Chondrocyte (in vitro differentiated cells): Measurements from ENCODE around the gene URB2. TPM values are rescaled to one million over a fixed set of nuclear protein-coding genes. Genes with fewer than 3 reads are reported as not detected.

ENCODE experiments used
- DNase-seq: peaks from one replicate; pipeline ENCODE4 v3.0.0; 2021; ENCODE audit warnings: mixed read lengths, low spot score
- H3K27ac Mint-ChIP-seq: one replicate; pipeline ENCODE4 v1.8.0; 2021; ENCODE audit warnings: mild to moderate bottlenecking, moderate library complexity, mixed read lengths; ENCODE audit not compliant: unreplicated experiment
- H3K27me3 Mint-ChIP-seq: 2 replicates; pipeline ENCODE4 v1.8.0; 2021; ENCODE audit warnings: low read depth, mixed read lengths
- H3K36me3 Mint-ChIP-seq: 2 replicates; pipeline ENCODE4 v1.8.0; 2021; ENCODE audit warnings: low read depth, mixed read lengths
- H3K4me1 Mint-ChIP-seq: 2 replicates; pipeline ENCODE4 v1.8.0; 2021; ENCODE audit warnings: low read depth, mild to moderate bottlenecking, mixed read lengths
- H3K4me3 Mint-ChIP-seq: one replicate; pipeline ENCODE4 v1.8.0; 2021; ENCODE audit warnings: mild to moderate bottlenecking, moderate library complexity, mixed read lengths; ENCODE audit not compliant: unreplicated experiment
- H3K9me3 Mint-ChIP-seq: 2 replicates; pipeline ENCODE4 v1.8.0; 2021; ENCODE audit warnings: low read depth, mixed read lengths
- total RNA-seq: library from RNA; stranded (reverse); gene quantifications from 3 replicates; pipeline ENCODE4 v1.2.1, GENCODE V29; 2021
- TF ChIP-seq, protein P1 (sequence below): fragments of 200-600 bp; sonication (generic); IDR thresholded peaks from 2 replicates; pipeline ENCODE4 v1.5.0; 2021; ENCODE audit warnings: antibody characterized with exemption, mild to moderate bottlenecking, moderate library complexity

URB2 gene
- total RNA-seq, 1 donor from 2014 or later, result 8.4 TPM

DNA sequence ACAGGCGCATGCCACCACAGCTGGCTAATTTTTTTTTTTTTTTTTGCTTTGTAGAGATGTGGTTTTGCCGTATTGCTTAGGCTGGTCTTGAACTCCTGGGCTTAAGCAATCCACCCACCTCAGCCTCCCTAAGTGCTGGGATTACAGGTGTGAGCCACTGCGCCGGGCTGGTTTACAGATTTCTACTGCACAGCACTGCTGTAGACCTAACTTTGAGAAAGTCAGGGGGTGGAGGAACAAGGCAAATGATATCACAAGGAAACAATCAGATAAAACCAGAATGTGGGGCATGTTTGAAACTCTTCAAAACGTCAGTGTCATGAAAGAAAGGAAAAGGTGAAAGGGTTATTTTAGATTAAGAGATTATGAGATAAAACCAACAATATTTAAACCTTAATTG lies 45.3 kb downstream of the URB2 start:
- TF ChIP-seq, protein P1, sequence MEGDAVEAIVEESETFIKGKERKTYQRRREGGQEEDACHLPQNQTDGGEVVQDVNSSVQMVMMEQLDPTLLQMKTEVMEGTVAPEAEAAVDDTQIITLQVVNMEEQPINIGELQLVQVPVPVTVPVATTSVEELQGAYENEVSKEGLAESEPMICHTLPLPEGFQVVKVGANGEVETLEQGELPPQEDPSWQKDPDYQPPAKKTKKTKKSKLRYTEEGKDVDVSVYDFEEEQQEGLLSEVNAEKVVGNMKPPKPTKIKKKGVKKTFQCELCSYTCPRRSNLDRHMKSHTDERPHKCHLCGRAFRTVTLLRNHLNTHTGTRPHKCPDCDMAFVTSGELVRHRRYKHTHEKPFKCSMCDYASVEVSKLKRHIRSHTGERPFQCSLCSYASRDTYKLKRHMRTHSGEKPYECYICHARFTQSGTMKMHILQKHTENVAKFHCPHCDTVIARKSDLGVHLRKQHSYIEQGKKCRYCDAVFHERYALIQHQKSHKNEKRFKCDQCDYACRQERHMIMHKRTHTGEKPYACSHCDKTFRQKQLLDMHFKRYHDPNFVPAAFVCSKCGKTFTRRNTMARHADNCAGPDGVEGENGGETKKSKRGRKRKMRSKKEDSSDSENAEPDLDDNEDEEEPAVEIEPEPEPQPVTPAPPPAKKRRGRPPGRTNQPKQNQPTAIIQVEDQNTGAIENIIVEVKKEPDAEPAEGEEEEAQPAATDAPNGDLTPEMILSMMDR, result no peak
- Mint-ChIP-seq H3K4me1 (peaks cover 10% of the 10 kb centered on the region), H3K4me3 (no peak overlapping the region), H3K27me3 (no peaks in the 10 kb centered on the region), H3K9me3 (no peaks in the 10 kb centered on the region), H3K27ac (no peak overlapping the region), H3K36me3 (no peaks in the 10 kb centered on the region)
- DNase-seq, result no peak

DNA sequence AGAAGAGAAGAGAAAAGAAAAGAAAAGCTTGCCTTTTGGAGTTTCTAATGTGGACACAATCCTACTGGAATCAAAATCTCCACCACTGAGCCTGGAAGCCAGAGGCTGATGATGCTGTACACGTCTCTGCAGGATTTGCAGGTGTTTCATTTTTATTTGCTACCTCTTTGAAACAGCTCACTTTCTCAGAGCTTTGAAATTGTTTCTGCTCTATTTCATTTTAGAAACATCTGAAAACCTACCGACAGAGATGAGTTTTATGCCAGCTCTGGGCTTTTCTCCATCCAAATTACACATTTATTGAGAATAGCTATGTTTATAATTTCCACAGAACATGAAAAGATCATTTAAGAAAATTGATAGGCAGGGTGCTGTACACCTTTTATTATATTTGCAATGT lies 46.2 kb downstream of the URB2 start:
- H3K9me3 Mint-ChIP-seq, result no peaks in the 10 kb centered on the region
- H3K27ac Mint-ChIP-seq, result no peak overlapping the region
- no peaks in the 10 kb centered on the region for H3K36me3 Mint-ChIP-seq
- H3K27me3 Mint-ChIP-seq, result no peaks in the 10 kb centered on the region
- TF ChIP-seq, protein P1, result no peak
- peaks cover 9% of the 10 kb centered on the region for H3K4me1 Mint-ChIP-seq
- DNase-seq, result no peak
- H3K4me3 Mint-ChIP-seq, result no peak overlapping the region

DNA sequence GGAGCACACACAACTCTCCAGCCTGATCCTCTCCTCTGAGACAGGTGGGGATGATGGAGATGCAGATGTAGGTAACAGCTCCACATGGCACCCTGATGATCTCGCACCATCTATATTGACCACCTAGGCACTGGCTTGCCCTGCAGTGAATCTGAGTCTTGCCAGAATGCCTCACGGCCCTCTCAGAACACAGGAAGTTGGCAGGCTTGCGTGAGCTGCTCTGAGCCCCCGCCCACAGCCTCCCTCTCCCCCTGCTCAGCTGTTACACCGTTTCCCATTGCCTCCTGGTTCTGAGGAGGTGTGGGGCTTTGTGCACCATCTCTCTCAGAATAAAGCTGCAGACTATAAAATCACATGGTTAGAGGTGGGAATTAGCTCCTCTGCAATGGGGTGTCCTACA lies 48.0 kb downstream of the URB2 start:
- TF ChIP-seq, protein P1, result no peak
- no peaks in the 10 kb centered on the region for H3K9me3 Mint-ChIP-seq

DNA sequence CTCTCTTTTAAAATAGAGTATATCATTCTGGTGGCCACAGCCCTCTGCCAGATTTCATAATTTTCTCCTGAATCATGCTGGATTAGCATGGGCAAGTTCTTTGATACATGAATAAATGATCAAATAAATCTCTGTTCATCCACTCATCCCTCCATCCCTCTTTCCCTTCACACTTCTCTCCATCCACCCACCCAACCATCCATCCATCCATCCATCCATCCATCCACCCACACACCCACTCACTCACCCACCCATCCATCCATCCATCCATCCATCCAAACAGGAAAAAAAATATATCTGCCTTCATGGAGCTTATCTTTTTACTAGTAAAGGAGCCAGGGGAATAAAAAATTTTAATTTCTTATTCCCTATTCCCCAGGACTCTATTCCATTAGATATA lies 49.3 kb downstream of the URB2 start:
- Mint-ChIP-seq H3K36me3 (no peaks in the 10 kb centered on the region), H3K4me3 (no peak overlapping the region), H3K27ac (no peak overlapping the region), H3K9me3 (peaks cover under 1% of the 10 kb centered on the region), H3K27me3 (no peaks in the 10 kb centered on the region), H3K4me1 (no peaks in the 10 kb centered on the region)
- TF ChIP-seq, protein P1, result no peak
- no peak for DNase-seq

More for the DNA sequence above, 48.0 kb downstream of the URB2 start:
- Mint-ChIP-seq H3K36me3 (no peaks in the 10 kb centered on the region), H3K27ac (no peak overlapping the region), H3K4me1 (peaks cover 6% of the 10 kb centered on the region), H3K4me3 (no peak overlapping the region), H3K27me3 (no peaks in the 10 kb centered on the region)
- no peak for DNase-seq

DNA sequence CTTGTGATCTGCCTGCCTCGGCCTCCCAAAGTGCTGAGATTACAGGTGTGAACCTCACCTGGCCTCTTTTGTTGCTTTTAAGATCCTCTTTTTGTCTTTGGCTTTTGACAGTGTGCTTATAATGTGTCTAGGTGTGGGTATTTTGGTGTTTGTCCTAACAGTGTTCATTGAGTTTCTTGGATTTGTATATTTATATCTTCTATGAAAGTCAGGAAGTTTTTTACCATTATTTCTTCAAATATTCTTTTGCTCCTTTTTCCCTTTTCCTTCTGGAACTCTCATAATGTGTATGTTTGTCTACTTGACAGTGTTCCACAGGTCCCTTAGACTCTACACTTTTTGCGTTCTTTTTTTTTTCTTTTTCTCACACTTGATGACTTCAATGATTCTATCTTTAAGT lies 59.1 kb downstream of the URB2 start:
- Mint-ChIP-seq H3K36me3 (peaks cover 9% of the 10 kb centered on the region), H3K4me3 (no peak overlapping the region), H3K4me1 (peaks cover 10% of the 10 kb centered on the region), H3K27ac (no peak overlapping the region), H3K9me3 (peaks cover 22% of the 10 kb centered on the region), H3K27me3 (no peaks in the 10 kb centered on the region)
- TF ChIP-seq, protein P1, result no peak
- no peak for DNase-seq
